GM21529 (cell line): ENCODE results near the gene MTPN.
A peak's percentile ranks its signal among the peaks of the same experiment; 100 is the strongest.

Experiments
- ATAC-seq: cut with Tn5 transposase; IDR thresholded peaks from one replicate; pipeline ENCODE4 v1.9.1; 2021; ENCODE audit not compliant: unreplicated experiment

Gene MTPN

GRCh38 chr7:135977007-135977741 is at the start of gene MTPN:
Gene MTPN (minus strand): TSS chr7:135977359. CDS start chr7:135977100, 259 bp downstream.
- ATAC-seq: peak; percentile 53

- no peak for ATAC-seq
Observed at GRCh38 chr7:136026209-136026608, 49.0 kb upstream of the MTPN start.

- ATAC-seq: no peak
Observed at GRCh38 chr7:136023134-136023869, 46.1 kb upstream of the MTPN start.

- no peak for ATAC-seq
Observed at GRCh38 chr7:136020556-136020955, 43.4 kb upstream of the MTPN start.

GRCh38 chr7:136018104-136018503 is 40.9 kb upstream of the MTPN start:
- no peak for ATAC-seq

- peak; percentile 62 for ATAC-seq
Observed at GRCh38 chr7:136016649-136017395, 39.7 kb upstream of the MTPN start.

GRCh38 chr7:136015638-136016037 is 38.5 kb upstream of the MTPN start:
- no peak for ATAC-seq

GRCh38 chr7:136014659-136015058 is 37.5 kb upstream of the MTPN start:
- ATAC-seq: no peak

GRCh38 chr7:136012238-136012637 is 35.1 kb upstream of the MTPN start:
- ATAC-seq: no peak

GRCh38 chr7:136009488-136010079 is 32.4 kb upstream of the MTPN start:
- no peak for ATAC-seq

- no peak for ATAC-seq
Observed at GRCh38 chr7:136006208-136006607, 29.0 kb upstream of the MTPN start.

- ATAC-seq: no peak
Observed at GRCh38 chr7:136004083-136004482, 26.9 kb upstream of the MTPN start.

GRCh38 chr7:136002802-136003201 is 25.6 kb upstream of the MTPN start:
- ATAC-seq: no peak

- ATAC-seq: no peak
Observed at GRCh38 chr7:136000288-136000913, 23.2 kb upstream of the MTPN start.

GRCh38 chr7:135998081-135998480 is 20.9 kb upstream of the MTPN start:
- ATAC-seq: no peak

GRCh38 chr7:135995748-135996147 is 18.6 kb upstream of the MTPN start:
- no peak for ATAC-seq

GRCh38 chr7:135994466-135995205 is 17.5 kb upstream of the MTPN start:
- peak; percentile 26 for ATAC-seq

GRCh38 chr7:135993950-135994349 is 16.8 kb upstream of the MTPN start:
- ATAC-seq: peak; percentile 72

- no peak for ATAC-seq
Observed at GRCh38 chr7:135991906-135992305, 14.7 kb upstream of the MTPN start.

GRCh38 chr7:135991322-135991721 is 14.2 kb upstream of the MTPN start:
- ATAC-seq: no peak
